HG03196 (cell line): Measurements from ENCODE around the gene MTRF1.

Experiments used
- ATAC-seq: cut with Tn5 transposase; IDR thresholded peaks from one replicate; pipeline ENCODE4 v1.9.1; 2021; ENCODE audit not compliant: unreplicated experiment

The MTRF1 gene

GRCh38 chr13:41224113-41225110 lies 39.0 kb downstream of the MTRF1 start:
- ATAC-seq, result no peak

- peak; percentile 80 for ATAC-seq
Measured at GRCh38 chr13:41222259-41222852, 41.0 kb downstream of the MTRF1 start.

DNA sequence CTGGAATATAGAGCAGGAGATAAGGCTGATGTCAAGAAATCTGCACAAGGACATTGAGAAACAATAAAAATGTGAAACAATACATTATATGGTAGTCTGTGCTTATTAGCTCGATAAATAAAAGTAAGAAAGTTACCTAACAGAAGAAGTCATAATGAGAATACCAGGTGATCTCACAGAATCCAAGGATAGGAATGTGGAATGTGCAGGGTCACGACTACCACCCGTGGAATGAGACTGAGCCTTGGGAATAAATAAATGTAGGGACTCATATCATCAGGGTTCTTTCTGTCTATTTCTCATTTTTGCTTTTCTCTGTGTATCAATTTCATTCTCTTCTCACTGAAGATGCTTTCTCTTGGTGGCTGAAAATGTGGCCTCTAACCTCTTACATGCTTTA lies 43.0 kb downstream of the MTRF1 start:
- ATAC-seq, result no peak

- no peak for ATAC-seq
Measured at GRCh38 chr13:41216160-41216559, 47.2 kb downstream of the MTRF1 start.

- ATAC-seq, result no peak
Measured at GRCh38 chr13:41213919-41214318, 49.5 kb downstream of the MTRF1 start.

DNA sequence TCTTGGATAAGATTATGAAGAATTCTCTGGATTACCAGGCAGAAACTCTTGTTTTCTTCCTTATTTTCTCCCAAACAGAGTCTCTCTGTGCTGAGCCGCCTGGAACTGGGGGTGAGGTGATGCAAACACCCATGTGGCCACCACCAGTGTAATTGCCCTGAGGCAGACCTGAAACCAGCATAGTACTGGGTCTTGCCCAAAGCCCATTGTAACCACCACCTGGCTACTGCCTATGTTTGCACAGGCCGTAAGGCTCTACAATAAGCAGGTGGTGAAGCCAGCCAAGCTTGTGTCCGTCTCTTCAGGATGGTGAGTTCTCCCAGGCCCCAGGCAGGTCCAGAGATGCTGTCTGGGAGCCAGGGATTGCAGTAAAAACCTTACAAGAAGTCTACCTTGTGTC lies 50.1 kb downstream of the MTRF1 start:
- no peak for ATAC-seq

GRCh38 chr13:41212881-41213280 lies 50.5 kb downstream of the MTRF1 start:
- no peak for ATAC-seq

- no peak for ATAC-seq
Measured at GRCh38 chr13:41211062-41211461, 52.3 kb downstream of the MTRF1 start.

DNA sequence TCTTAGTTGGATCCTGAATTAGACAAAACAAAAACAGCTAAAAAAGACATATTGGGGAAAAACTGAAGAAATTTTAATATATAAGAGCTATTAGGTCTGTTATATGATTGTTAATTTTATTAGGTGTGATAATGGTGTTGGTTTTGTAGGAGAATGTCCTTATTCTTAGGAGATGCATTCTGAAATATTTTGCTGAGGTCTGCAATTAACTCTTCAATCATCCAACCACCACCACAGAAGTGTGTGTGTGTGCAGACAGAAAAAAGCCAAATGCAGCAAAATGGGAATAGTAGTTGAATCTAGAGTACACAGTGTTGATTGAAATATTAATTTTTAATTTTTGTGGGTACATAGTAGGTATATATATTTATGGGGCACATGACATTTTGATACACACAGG lies 56.9 kb downstream of the MTRF1 start:
- ATAC-seq, result no peak

DNA sequence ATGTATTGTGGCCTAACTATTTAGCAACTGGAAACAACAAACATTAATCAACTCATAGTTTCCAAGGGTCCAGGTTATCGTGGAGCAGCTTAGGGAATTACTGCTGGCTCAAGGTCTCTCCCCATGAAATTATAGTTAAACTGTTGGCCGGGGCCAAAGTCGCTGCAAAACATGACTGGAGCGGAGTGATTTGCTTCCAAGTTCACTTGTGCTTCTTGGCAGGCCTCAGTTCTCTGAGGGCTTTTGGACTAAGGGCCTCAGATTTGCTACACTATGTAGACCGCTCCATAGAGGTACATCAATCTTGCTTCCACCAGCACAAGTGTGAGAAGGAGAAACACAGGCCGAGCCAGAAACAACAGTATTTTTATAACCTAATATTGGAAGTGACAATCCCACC lies 59.6 kb downstream of the MTRF1 start:
- no peak for ATAC-seq

DNA sequence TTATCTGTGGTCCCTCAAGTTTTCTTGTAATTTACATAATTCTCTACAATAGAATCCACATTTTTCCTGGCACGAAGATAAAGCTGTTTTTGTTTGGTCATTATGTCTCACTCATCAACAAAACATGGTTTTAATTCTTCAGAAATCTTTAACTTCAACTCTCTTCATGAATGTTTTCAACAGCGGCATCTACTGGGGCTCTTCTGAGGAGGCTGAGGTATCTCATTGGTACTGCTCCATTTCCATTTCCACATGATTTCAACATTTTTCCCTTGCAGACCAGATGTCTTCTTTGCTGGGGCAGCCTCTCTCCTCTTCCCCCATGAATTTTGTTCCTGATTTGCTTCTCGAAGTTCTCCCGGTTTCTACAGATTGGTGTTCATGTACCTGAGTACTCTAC lies 63.2 kb downstream of the MTRF1 start:
- ATAC-seq, result no peak

DNA sequence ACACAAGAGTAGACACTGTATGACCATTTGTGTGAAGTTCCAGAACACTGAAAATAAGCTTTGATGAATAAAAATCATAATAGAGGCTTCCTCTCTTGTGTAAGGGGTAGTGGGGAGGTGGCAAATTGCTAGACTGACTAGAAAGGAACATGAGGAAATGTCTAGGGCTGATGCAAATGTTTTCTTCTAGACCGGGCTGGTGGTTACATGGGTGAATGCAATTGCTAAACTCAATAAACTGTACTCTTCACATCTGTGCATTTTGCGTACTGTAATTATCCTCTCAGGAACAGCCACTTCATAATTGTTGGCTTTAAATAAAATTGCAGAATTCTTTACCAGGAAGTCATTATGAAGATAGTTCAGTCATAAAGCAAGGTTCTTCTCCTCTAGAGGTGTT lies 63.9 kb downstream of the MTRF1 start:
- peak; percentile 56 for ATAC-seq

DNA sequence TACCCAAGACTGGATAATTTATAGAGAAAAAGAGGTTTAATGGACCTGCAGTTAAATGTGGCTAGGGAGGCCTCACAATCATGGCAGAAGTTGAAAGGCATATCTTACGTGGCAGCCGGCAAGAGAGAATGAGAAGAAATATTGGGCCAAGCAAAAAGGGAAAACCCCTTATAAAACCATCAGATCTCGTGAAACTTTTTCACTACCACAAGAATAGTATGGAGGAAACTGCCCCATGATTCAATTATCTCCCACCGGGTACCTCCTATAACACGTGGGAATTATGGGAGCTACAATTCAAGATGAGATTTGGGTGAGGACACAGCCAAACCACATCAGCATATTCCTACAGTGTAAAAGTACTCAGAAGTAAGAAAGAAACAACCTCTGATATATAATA lies 64.3 kb downstream of the MTRF1 start:
- ATAC-seq, result no peak

- no peak for ATAC-seq
Measured at GRCh38 chr13:41196620-41197019, 66.8 kb downstream of the MTRF1 start.

- no peak for ATAC-seq
Measured at GRCh38 chr13:41196011-41196410, 67.4 kb downstream of the MTRF1 start.

DNA sequence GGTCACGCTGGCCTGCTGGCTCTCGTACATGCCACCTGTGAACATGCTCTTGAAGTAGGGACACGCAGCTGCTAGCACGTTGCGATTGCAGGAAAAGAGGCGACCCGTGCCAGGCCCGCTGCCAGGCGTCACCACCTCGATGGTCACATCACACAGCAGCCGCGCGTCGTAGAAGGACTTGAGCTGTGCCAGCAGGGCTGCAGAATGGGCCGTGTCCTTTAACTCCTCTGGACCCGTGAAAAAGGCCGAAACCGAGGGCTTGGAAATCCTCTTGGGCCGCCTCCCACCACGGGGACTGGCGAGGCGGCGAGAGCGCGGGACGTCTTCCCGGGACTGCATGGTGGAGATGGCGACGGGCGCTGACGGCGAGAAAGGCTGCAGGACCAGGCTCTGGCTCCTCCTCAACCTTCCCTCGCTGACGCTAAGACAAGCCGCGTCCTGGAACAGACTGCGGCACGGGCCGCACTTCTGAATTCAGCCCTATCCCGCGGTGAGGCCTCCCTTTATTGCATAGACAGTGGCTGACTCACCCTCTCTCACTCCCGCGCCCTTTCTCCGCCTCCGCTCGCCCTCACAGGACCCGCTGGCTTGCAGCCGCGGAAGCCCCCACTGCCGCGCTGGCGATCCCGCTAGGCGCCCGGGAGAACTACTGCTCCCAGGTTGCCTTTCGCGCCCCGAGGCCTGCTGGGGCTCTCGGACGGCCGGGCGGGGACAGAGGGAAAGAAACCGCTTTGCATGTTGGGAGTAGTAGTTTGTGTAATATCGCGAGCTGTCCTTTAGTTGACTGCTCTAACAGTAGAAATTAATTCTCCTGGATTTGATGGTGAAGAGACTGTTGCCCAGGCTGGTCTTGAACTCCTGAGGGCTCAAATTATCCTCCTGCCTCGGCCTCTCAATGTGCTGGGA lies 69.2 kb downstream of the MTRF1 start, which contains the start of gene KBTBD7:
Gene KBTBD7, minus strand, starts transcription at position 651 of the 906 bp plus-strand sequence. Its CDS starts 312 bp downstream, at position 339.
- peak; percentile 95 for ATAC-seq

GRCh38 chr13:41193469-41193868 lies 69.9 kb downstream of the MTRF1 start:
- ATAC-seq, result no peak

DNA sequence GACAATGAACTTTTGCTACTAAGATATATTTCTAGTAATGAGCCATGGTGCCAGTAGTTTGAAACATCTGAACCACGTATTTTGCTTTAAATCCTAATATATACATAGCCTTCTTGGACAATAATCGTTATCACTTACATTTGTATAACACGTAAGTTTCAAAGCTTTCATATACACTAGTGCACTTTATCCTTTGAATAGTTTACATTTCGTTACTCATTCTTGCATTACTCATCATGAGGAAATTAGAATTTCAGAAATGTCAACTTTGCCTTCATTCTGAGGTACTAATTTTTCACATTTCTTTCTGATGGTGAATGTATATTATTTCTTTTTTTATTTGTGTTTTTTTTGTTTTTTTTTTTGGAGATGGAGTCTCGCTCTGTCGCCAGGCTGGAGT lies 74.8 kb downstream of the MTRF1 start:
- no peak for ATAC-seq

DNA sequence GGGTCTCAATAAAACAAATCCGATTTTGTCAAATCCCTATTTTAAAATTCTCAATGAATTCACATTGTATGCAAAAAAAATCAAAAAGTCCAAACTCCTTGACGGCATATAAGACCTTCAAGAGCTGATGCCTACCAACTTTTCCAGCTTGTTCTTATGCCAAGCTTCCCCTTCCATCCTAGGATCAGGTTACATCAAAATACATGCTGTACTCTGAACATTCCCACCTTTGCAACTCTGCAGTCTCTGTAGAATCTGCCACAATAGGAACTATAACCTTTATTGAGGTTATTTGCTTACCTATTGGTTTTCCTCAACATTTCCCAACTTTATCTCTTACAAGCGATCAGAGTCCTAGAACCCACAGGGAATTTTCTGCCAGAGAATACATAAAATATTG lies 76.9 kb downstream of the MTRF1 start:
- ATAC-seq, result no peak

- ATAC-seq, result no peak
Measured at GRCh38 chr13:41182231-41182630, 81.1 kb downstream of the MTRF1 start.

- ATAC-seq, result no peak
Measured at GRCh38 chr13:41179593-41180250, 83.7 kb downstream of the MTRF1 start.
